KMS-11 (cell line): ENCODE results near the gene RASA3.

Experiments used
- H2AFZ ChIP-seq: fragments of 200-600 bp; sonication (generic); 2 replicates; pipeline ENCODE4 v1.6.1; 2016; ENCODE audit warnings: antibody characterized with exemption, mixed run types, low read depth
- H3K27ac ChIP-seq: fragments of 200-600 bp; sonication (generic); 2 replicates; pipeline ENCODE4 v1.6.1; 2016; ENCODE audit warnings: mild to moderate bottlenecking, mixed run types
- H3K27me3 ChIP-seq: fragments of 200-600 bp; sonication (generic); 2 replicates; pipeline ENCODE4 v1.6.1; 2017; ENCODE audit warnings: mild to moderate bottlenecking, low read depth, mixed run types, moderate library complexity; ENCODE audit not compliant: insufficient read depth
- H3K36me3 ChIP-seq: fragments of 200-600 bp; sonication (generic); 2 replicates; pipeline ENCODE4 v1.6.1; 2017; ENCODE audit warnings: mild to moderate bottlenecking, mixed run types; ENCODE audit not compliant: insufficient read depth
- H3K4me1 ChIP-seq: fragments of 200-600 bp; sonication (generic); 2 replicates; pipeline ENCODE4 v1.6.1; 2016; ENCODE audit warnings: mild to moderate bottlenecking, low read depth, mixed run types; ENCODE audit not compliant: poor library complexity, severe bottlenecking
- H3K4me2 ChIP-seq: fragments of 200-600 bp; sonication (generic); 2 replicates; pipeline ENCODE4 v1.7.0; 2016; ENCODE audit warnings: mild to moderate bottlenecking, mixed run types
- H3K4me3 ChIP-seq: fragments of 200-600 bp; sonication (generic); IDR thresholded peaks from 2 replicates; pipeline ENCODE4 v1.6.1; 2017; ENCODE audit warnings: low read depth, low read length, mixed read lengths; ENCODE audit not compliant: insufficient read depth
- H3K79me2 ChIP-seq: fragments of 200-600 bp; sonication (generic); 2 replicates; pipeline ENCODE4 v1.6.1; 2016; ENCODE audit warnings: low read depth, mixed run types; ENCODE audit not compliant: insufficient read depth
- H3K9ac ChIP-seq: fragments of 200-600 bp; sonication (generic); 2 replicates; pipeline ENCODE4 v1.6.1; 2016; ENCODE audit warnings: mild to moderate bottlenecking, mixed run types
- H4K20me1 ChIP-seq: fragments of 200-600 bp; sonication (generic); 2 replicates; pipeline ENCODE4 v1.6.1; 2016; ENCODE audit warnings: mild to moderate bottlenecking, mixed run types; ENCODE audit not compliant: insufficient read depth
- TF ChIP-seq, protein P1 (sequence below): fragments of 200-600 bp; sonication (generic); conservative IDR thresholded peaks from 2 replicates; pipeline ENCODE4 v1.6.1; 2017; ENCODE audit warnings: low read depth, mild to moderate bottlenecking, antibody characterized with exemption, low read length, moderate library complexity, mixed read lengths

Gene RASA3

DNA sequence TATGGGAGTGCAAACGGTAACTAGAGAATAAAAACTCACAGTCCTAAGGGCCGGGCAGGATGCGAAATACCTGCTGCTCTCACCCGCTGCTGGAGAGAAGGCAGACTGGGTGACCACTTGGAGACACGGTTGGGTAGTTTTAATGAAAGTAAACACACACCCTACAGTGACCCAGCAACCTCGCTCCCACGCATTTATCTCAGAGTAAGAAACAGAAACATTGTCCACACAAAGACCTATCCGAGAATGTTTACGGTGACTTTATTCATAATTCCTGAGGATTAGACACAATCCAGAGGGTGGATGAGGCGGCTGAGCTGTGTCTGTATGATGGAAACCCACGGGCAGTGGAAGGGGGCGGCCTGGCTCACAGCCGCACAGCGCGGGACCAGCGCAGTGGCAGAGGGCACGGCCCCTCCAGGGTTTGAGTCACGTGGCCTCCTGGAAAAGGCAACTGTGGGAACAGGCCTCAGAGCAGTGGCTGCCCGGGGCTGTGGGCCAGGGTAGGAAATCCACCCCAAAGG, 85.0 kb downstream of the RASA3 start:
- no peaks in the 10 kb centered on the region for H3K79me2 ChIP-seq
- H3K27ac ChIP-seq = no peak overlapping the region

GRCh38 chr13:114046431-114046975, 85.9 kb downstream of the RASA3 start:
- Histone ChIP-seq H3K4me3 (no peak overlapping the region), H4K20me1 (no peaks in the 10 kb centered on the region), H3K4me2 (no peak overlapping the region), H2AFZ (no peak overlapping the region), H3K27ac (no peak overlapping the region), H3K27me3 (no peaks in the 10 kb centered on the region), H3K4me1 (peaks cover 10% of the 10 kb centered on the region), H3K79me2 (no peaks in the 10 kb centered on the region), H3K9ac (no peak overlapping the region), H3K36me3 (no peaks in the 10 kb centered on the region)
- TF ChIP-seq, protein P1, sequence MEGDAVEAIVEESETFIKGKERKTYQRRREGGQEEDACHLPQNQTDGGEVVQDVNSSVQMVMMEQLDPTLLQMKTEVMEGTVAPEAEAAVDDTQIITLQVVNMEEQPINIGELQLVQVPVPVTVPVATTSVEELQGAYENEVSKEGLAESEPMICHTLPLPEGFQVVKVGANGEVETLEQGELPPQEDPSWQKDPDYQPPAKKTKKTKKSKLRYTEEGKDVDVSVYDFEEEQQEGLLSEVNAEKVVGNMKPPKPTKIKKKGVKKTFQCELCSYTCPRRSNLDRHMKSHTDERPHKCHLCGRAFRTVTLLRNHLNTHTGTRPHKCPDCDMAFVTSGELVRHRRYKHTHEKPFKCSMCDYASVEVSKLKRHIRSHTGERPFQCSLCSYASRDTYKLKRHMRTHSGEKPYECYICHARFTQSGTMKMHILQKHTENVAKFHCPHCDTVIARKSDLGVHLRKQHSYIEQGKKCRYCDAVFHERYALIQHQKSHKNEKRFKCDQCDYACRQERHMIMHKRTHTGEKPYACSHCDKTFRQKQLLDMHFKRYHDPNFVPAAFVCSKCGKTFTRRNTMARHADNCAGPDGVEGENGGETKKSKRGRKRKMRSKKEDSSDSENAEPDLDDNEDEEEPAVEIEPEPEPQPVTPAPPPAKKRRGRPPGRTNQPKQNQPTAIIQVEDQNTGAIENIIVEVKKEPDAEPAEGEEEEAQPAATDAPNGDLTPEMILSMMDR = no peak

More for the DNA sequence above, 85.0 kb downstream of the RASA3 start:
- no peak overlapping the region for H2AFZ ChIP-seq
- no peaks in the 10 kb centered on the region for H4K20me1 ChIP-seq
- TF ChIP-seq, protein P1 = no peak
- H3K27me3 ChIP-seq = no peaks in the 10 kb centered on the region
- peaks cover 10% of the 10 kb centered on the region for H3K4me1 ChIP-seq
- no peaks in the 10 kb centered on the region for H3K36me3 ChIP-seq
- no peak overlapping the region for H3K4me2 ChIP-seq
- H3K9ac ChIP-seq = no peak overlapping the region
- H3K4me3 ChIP-seq = no peak overlapping the region

DNA sequence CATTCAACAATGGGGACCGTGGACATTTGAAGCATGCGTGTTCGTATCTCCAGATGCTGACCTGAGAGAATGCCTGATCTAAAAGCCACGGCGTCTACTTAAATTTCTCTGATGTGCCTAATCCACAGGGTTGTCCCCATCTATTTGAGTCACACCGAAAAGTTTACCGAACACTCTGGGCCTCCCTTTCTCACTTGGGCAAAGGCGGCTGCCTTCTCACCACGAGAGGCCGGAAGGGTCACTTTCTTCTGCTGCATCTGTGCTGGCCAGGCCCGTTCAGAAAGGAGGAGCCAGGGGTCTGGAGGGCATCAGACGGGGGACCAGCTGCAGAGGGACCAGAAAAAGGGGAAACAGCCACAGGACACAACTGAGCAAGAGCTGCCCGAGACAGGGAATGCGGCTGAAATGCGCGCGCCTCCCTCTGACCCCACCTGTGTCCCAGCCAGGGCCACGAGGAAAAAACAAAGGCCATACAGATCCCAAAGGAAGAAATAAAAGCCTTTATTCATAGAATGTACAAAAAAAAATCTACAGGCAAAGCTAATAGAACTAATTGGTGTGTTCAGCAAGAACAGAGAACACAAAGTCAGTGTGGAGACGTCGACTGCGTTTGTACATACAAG, 87.2 kb downstream of the RASA3 start:
- H3K36me3 ChIP-seq = no peaks in the 10 kb centered on the region
- H3K4me3 ChIP-seq = no peak overlapping the region
- H3K27ac ChIP-seq = no peak overlapping the region
- no peak overlapping the region for H3K9ac ChIP-seq
- TF ChIP-seq, protein P1 = no peak
- H3K27me3 ChIP-seq = no peaks in the 10 kb centered on the region
- H3K4me1 ChIP-seq = peaks cover 10% of the 10 kb centered on the region
- no peak overlapping the region for H3K4me2 ChIP-seq
- H3K79me2 ChIP-seq = no peaks in the 10 kb centered on the region
- H2AFZ ChIP-seq = no peak overlapping the region
- no peaks in the 10 kb centered on the region for H4K20me1 ChIP-seq

DNA sequence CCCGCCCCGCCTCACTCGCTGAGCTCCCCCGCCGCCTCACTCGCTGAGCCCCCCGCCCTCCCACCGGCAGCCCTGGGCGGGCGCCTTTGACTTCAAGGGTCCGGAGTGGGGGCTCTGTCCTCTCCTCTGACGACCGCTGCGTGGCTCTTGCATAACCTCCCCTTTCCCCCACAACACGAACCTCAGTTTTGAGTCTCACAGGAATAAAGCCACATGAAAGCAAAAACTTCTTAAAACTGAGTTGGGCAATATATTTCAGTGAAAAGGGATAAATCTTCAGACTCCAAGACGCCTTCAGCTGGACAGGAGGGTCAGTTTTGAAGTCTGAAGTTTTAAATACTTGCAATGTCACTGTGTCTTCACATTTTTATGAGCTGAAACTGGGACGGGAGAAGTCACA, 87.9 kb downstream of the RASA3 start:
- TF ChIP-seq, protein P1 = no peak
- Histone ChIP-seq H3K27ac (no peak overlapping the region), H4K20me1 (no peaks in the 10 kb centered on the region), H3K4me2 (no peak overlapping the region), H3K4me1 (peaks cover 10% of the 10 kb centered on the region), H3K79me2 (no peaks in the 10 kb centered on the region), H3K4me3 (no peak overlapping the region), H3K9ac (no peak overlapping the region), H2AFZ (no peak overlapping the region), H3K27me3 (no peaks in the 10 kb centered on the region), H3K36me3 (no peaks in the 10 kb centered on the region)
